Measurements from ENCODE around the gene TMPRSS4.

DNA sequence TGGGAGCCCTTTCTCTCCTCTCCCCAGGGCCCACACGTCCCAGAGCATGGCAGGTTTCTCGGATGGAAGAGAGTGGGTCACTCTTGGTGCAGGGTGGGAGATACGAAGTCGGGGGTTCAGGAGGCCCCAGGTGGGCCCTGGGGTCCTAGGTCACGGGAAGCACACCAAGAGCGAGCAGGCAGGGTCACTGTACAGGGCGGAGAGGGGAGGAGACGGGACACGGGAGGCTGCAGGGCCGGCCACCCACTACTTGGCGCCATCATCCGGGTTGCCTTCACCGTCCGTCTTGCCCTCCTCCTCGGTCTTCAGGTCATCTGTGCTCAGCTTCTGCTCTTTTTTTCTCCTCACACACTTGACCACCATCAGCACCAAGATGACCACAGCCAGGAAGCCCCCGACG, 89.8 kb downstream of the TMPRSS4 start:
- TF ChIP-seq, protein P1, sequence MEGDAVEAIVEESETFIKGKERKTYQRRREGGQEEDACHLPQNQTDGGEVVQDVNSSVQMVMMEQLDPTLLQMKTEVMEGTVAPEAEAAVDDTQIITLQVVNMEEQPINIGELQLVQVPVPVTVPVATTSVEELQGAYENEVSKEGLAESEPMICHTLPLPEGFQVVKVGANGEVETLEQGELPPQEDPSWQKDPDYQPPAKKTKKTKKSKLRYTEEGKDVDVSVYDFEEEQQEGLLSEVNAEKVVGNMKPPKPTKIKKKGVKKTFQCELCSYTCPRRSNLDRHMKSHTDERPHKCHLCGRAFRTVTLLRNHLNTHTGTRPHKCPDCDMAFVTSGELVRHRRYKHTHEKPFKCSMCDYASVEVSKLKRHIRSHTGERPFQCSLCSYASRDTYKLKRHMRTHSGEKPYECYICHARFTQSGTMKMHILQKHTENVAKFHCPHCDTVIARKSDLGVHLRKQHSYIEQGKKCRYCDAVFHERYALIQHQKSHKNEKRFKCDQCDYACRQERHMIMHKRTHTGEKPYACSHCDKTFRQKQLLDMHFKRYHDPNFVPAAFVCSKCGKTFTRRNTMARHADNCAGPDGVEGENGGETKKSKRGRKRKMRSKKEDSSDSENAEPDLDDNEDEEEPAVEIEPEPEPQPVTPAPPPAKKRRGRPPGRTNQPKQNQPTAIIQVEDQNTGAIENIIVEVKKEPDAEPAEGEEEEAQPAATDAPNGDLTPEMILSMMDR (IDR thresholded peaks at IDR 0.05; ENCODE audit: low read depth, low read length): no peak
- TF ChIP-seq EZH2phosphoT487 (IDR thresholded peaks at IDR 0.05; ENCODE audit: low read depth): no peak

Measured in OCI-LY3 (cell line).